ENCODE results near the gene SUN3. TPM values are rescaled to one million over a fixed set of nuclear protein-coding genes. Genes with fewer than 3 reads are reported as not detected.

Gene SUN3
- total and polyA plus RNA-seq, 2 experiments from 2014 or later = not detected

- no peaks in the 10 kb centered on the region for H3K36me3 ChIP-seq (ENCODE audit: low read depth)
- H3K4me1 ChIP-seq (ENCODE audit: insufficient read depth) = peaks cover 34% of the 10 kb centered on the region
- no peak for DNase-seq
- H3K79me2 ChIP-seq (ENCODE audit: insufficient read depth) = no peaks in the 10 kb centered on the region
- no peaks in the 10 kb centered on the region for H4K20me1 ChIP-seq (ENCODE audit: insufficient read depth)
- no peak overlapping the region for H3K4me3 ChIP-seq
- TF ChIP-seq EZH2 (IDR thresholded peaks at IDR 0.05; ENCODE audit: insufficient read depth, poor library complexity, severe bottlenecking) = no peak
- no peak for TF ChIP-seq EZH2phosphoT487 (IDR thresholded peaks at IDR 0.05; ENCODE audit: insufficient read depth, low read depth)
- in situ Hi-C loops (cut with MboI) = no loop called here
- H3F3A ChIP-seq (ENCODE audit: insufficient read depth) = peaks cover 25% of the 10 kb centered on the region
- H3K9me2 ChIP-seq (ENCODE audit: insufficient read depth) = no peaks in the 10 kb centered on the region
- H3K27ac ChIP-seq = no peak overlapping the region
- H3K4me2 ChIP-seq (ENCODE audit: unreplicated experiment) = no peak overlapping the region
- WGBS, 2 experiments (ENCODE audit: low coverage in 1 of 2, low lambda C conversion rate in 2 of 2, missing lambda C conversion rate in 2 of 2) = 97% methylated on average over 11 of the region's 11 CpGs
- H3K27me3 ChIP-seq (replicated peaks; ENCODE audit: insufficient read depth) = no peaks in the 10 kb centered on the region
- no peaks in the 10 kb centered on the region for H3K9me3 ChIP-seq (ENCODE audit: low read depth)
- H3K9ac ChIP-seq = no peak overlapping the region
- H2AFZ ChIP-seq = no peak overlapping the region
Measured at GRCh38 chr7:47937711-47938573, 91.0 kb downstream of the SUN3 start.

Other genes starting within 250 kb of the SUN3 start
- gene PKD1L1, start 80.6 kb downstream of the SUN3 start, total RNA-seq (2014; rRNA removed; shearing (Covaris generic)) = 0.11 and 0.25 TPM in 2 replicates
- 0.05 and 0.06 TPM in 2 replicates for gene PKD1L1, start 80.6 kb downstream of the SUN3 start, polyA plus RNA-seq (2016; fragmentation: Nextera tagmentation; extraction: Ambion mirVana)
- gene HUS1, start 49.5 kb downstream of the SUN3 start, total RNA-seq (2014; rRNA removed; shearing (Covaris generic)) = 21.1 and 25.0 TPM in 2 replicates
- gene HUS1, start 49.5 kb downstream of the SUN3 start, polyA plus RNA-seq (2016; fragmentation: Nextera tagmentation; extraction: Ambion mirVana) = 23.5 and 25.5 TPM in 2 replicates
- not detected in 2 replicates for gene C7orf57, start 6.4 kb upstream of the SUN3 start, total RNA-seq (2014; rRNA removed; shearing (Covaris generic))
- not detected in 2 replicates for gene C7orf57, start 6.4 kb upstream of the SUN3 start, polyA plus RNA-seq (2016; fragmentation: Nextera tagmentation; extraction: Ambion mirVana)
- 12.5 and 12.9 TPM in 2 replicates for gene UPP1, start 60.2 kb upstream of the SUN3 start, total RNA-seq (2014; rRNA removed; shearing (Covaris generic))
- 33.2 and 38.1 TPM in 2 replicates for gene UPP1, start 60.2 kb upstream of the SUN3 start, polyA plus RNA-seq (2016; fragmentation: Nextera tagmentation; extraction: Ambion mirVana)
- 0.11 TPM in 1 of 2 replicates, not detected in the other for gene ABCA13, start 142.4 kb upstream of the SUN3 start, total RNA-seq (2014; rRNA removed; shearing (Covaris generic))
- gene ABCA13, start 142.4 kb upstream of the SUN3 start, polyA plus RNA-seq (2016; fragmentation: Nextera tagmentation; extraction: Ambion mirVana) = not detected in 2 replicates